ENCODE measurements around the gene ME1.
"Not testable (repeated sequence)": the region's sequence is repeated elsewhere in the genome, so short reads cannot be mapped to it uniquely, and the experiment has no call there.

ME1 gene

GRCh38 chr6:83303426-83303825 is 127.4 kb downstream of the ME1 start:
- DNase-seq (ENCODE audit: low spot score): no peak
- Histone ChIP-seq H3K4me3 (no peak overlapping the region), H3K27ac (no peak overlapping the region)
- TF ChIP-seq, protein P1, sequence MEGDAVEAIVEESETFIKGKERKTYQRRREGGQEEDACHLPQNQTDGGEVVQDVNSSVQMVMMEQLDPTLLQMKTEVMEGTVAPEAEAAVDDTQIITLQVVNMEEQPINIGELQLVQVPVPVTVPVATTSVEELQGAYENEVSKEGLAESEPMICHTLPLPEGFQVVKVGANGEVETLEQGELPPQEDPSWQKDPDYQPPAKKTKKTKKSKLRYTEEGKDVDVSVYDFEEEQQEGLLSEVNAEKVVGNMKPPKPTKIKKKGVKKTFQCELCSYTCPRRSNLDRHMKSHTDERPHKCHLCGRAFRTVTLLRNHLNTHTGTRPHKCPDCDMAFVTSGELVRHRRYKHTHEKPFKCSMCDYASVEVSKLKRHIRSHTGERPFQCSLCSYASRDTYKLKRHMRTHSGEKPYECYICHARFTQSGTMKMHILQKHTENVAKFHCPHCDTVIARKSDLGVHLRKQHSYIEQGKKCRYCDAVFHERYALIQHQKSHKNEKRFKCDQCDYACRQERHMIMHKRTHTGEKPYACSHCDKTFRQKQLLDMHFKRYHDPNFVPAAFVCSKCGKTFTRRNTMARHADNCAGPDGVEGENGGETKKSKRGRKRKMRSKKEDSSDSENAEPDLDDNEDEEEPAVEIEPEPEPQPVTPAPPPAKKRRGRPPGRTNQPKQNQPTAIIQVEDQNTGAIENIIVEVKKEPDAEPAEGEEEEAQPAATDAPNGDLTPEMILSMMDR (IDR thresholded peaks at IDR 0.05): no peak

DNA sequence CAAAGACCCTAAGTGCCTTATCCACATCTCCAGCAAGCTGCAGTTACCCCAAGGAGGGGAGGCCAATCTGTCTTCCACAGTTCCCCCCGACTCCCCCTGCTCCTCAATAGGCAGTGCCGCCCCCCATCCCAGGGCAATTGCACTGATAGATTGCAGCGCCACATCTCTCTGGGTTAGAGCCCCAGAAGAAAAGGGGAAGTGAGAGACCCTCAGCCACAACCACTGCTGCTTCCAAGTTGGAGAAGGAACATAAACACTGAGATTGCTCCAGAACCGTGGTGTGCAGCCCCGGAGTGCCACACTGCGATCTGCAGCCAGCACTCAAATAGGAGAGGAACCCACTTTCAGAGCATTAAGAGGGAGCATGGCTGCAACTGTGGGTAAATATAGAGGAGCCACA is 136.2 kb downstream of the ME1 start:
- H3K27ac ChIP-seq: no peak overlapping the region
- H3K4me3 ChIP-seq: no peak overlapping the region
- TF ChIP-seq, protein P1 (IDR thresholded peaks at IDR 0.05): no peak
- DNase-seq (ENCODE audit: low spot score): no peak

- Histone ChIP-seq H3K4me3 (no peak overlapping the region), H3K27ac (no peak overlapping the region)
- no peak for DNase-seq (ENCODE audit: low spot score)
- TF ChIP-seq, protein P1 (IDR thresholded peaks at IDR 0.05): no peak
Measured at GRCh38 chr6:83292900-83293843, 137.7 kb downstream of the ME1 start.

DNA sequence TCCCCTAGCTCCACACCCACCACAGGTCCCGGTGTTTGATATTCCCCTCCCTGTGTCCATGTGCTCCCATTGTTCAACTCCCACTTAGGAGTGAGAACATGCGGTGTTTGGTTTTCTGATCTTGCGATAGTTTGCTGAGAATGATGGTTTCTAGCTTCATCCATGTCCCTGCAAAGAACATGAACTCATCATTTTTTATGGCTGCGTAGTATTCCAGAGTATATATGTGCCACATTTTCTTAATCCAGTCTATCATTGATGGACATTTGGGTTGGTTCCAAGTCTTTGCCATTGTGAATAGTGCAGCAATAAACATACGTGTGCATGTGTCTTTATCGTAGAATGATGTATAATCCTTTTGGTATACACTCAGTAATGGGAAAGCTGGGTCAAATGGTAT is 143.6 kb downstream of the ME1 start:
- DNase-seq (ENCODE audit: low spot score); H3K27ac ChIP-seq; H3K4me3 ChIP-seq: not testable (repeated sequence)

DNA sequence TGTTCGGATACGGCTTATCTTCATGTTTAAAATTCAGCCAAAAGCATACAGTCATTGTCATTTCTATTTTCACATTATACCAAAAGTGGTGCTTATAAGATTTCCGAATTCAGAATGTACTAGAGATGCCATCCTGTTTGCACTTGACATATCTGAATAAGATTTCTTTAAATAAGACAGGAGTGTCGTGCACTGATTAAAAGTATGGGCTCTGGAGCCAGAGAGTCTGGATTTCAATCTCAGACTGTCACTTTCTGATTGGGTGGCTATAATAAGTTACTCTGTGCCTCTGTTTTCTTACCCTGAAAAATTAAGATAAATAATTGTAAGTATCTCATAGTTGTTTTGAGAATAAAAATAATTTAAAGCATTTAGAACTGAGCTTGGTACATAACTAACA is 144.9 kb downstream of the ME1 start:
- Histone ChIP-seq H3K4me3 (peak overlapping the region; percentile 6), H3K27ac (no peak overlapping the region)
- no peak for DNase-seq (ENCODE audit: low spot score)
- TF ChIP-seq, protein P1 (IDR thresholded peaks at IDR 0.05): no peak

- Histone ChIP-seq H3K4me3 (no peak overlapping the region), H3K27ac (peak overlapping the region in 1 of 2 donors; percentile 4)
- TF ChIP-seq, protein P1 (IDR thresholded peaks at IDR 0.05): no peak
- no peak for DNase-seq (ENCODE audit: low spot score)
Measured at GRCh38 chr6:83273596-83273995, 157.3 kb downstream of the ME1 start.

DNA sequence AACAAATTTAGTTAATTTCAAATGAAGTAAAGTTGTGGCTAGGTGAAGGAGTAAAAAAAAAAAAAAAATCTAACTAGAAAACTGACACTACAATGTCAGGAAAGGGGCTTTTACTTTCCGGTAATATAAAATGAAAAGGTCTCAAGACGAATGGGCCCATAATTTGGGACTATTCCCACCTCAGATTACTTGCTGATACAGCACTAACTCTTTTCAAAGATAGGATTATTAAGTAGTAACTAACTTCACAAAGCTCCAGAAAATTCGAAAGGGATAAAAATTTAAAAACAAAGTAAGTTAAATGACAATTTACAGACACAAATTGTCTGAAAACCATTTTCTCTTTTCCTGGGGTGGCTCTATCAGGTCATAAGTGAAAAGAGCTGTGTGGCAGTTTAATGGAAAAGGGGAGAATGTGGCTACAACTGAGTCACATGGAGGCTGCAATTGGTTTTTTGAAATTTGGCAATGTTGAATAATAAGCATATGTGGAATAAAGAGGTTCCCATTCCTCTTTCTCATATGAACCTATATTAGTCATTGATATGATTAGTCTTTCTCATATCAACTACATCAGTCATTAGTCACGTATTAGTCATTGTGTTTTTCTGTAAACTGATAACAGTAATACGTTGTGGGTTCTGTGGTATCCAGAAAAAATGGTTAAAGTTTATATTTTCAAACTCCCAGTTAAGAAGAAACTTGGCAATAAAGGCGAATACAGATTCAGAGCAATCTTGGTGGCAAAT is 159.7 kb downstream of the ME1 start:
- DNase-seq (ENCODE audit: low spot score): no peak

More for the DNA sequence above, 159.7 kb downstream of the ME1 start:
- TF ChIP-seq, protein P1 (IDR thresholded peaks at IDR 0.05): no peak
- H3K27ac ChIP-seq: no peak overlapping the region
- no peak overlapping the region for H3K4me3 ChIP-seq

Measured in coronary artery (tissue), 2 donors.